Measurements from ENCODE around the gene ANLN.

GRCh38 chr7:36491317-36491716, 101.7 kb downstream of the ANLN start:
- TF ChIP-seq POLR2A (IDR thresholded peaks at IDR 0.05) = no peak
- TF ChIP-seq, protein P1, sequence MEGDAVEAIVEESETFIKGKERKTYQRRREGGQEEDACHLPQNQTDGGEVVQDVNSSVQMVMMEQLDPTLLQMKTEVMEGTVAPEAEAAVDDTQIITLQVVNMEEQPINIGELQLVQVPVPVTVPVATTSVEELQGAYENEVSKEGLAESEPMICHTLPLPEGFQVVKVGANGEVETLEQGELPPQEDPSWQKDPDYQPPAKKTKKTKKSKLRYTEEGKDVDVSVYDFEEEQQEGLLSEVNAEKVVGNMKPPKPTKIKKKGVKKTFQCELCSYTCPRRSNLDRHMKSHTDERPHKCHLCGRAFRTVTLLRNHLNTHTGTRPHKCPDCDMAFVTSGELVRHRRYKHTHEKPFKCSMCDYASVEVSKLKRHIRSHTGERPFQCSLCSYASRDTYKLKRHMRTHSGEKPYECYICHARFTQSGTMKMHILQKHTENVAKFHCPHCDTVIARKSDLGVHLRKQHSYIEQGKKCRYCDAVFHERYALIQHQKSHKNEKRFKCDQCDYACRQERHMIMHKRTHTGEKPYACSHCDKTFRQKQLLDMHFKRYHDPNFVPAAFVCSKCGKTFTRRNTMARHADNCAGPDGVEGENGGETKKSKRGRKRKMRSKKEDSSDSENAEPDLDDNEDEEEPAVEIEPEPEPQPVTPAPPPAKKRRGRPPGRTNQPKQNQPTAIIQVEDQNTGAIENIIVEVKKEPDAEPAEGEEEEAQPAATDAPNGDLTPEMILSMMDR (IDR thresholded peaks at IDR 0.05) = no peak

All from body of pancreas (tissue), 4 donors.